Sciatic nerve (tissue), 2 donors: ENCODE measurements around the gene PACC1. TPM values are rescaled to one million over a fixed set of nuclear protein-coding genes. Genes with fewer than 3 reads are reported as not detected.

ENCODE experiments used
- ATAC-seq: fragments of 200-7000 bp; cut with Tn5 transposase; one replicate; pipeline ENCODE4 v1.9.1; 2020; ENCODE audit warnings: mild to moderate bottlenecking, moderate library complexity
- DNase-seq: peaks from one replicate; pipeline ENCODE4 v3.0.0-alpha.2; 2020; ENCODE audit warnings: low spot score
- intact Hi-C: fragments of 100-400 bp; cut with DNase I; formaldehyde crosslinking; loops from one replicate; pipeline ENCODE4 v1.14.2; 2022
- total RNA-seq: library from RNA; stranded (reverse); fragmentation: NEBNext Ultra II Directional; extraction: Animal tissue kit (Norgen Biotek cat#: 25700); gene quantifications from one replicate; pipeline ENCODE4 v1.2.1, GENCODE V29; 2021
- donor health status: DM: no; HTN: no; CAD: no.
- donor health status: DM: no; HTN: no; CAD: no.

PACC1 gene
- total RNA-seq, 1 donor from 2014 or later = 6.7 TPM

- DNase-seq (no peak), ATAC-seq (no peak)
- intact Hi-C loops = no loop called here
These were observed 31.6 kb upstream of the PACC1 start for GRCh38 chr1:212446333-212446732.

- DNase-seq (no peak), ATAC-seq (no peak)
- intact Hi-C loops = no loop called here
These were observed 27.7 kb upstream of the PACC1 start for GRCh38 chr1:212442408-212442807.

GRCh38 chr1:212440419-212440818 is 25.7 kb upstream of the PACC1 start:
- DNase-seq (no peak), ATAC-seq (no peak)
- intact Hi-C loops = no loop called here

GRCh38 chr1:212438831-212439237 is 24.1 kb upstream of the PACC1 start:
- DNase-seq = no peak
- no peak for ATAC-seq
- intact Hi-C loops = no loop called here

- intact Hi-C loops = no loop called here
- DNase-seq = no peak
- ATAC-seq = no peak
These were observed 22.6 kb upstream of the PACC1 start for GRCh38 chr1:212437179-212437798.

- intact Hi-C loops = no loop called here
- DNase-seq (no peak), ATAC-seq (no peak)
These were observed 20.3 kb upstream of the PACC1 start for GRCh38 chr1:212434992-212435391.

- intact Hi-C loops = no loop called here
- ATAC-seq = peak; percentile 2
- DNase-seq = no peak
These were observed 19.1 kb upstream of the PACC1 start for GRCh38 chr1:212433577-212434462.

GRCh38 chr1:212432661-212433576 is 18.2 kb upstream of the PACC1 start, which contains the start of gene NENF:
NENF (plus strand) TSS chr1:212432920; CDS start chr1:212432944, 24 bp downstream.
- intact Hi-C loops = no loop called here
- DNase-seq (peak; percentile 91), ATAC-seq (peak; percentile 99)

GRCh38 chr1:212432272-212432660 is 17.6 kb upstream of the PACC1 start:
- ATAC-seq (no peak), DNase-seq (no peak)
- intact Hi-C loops = no loop called here

- ATAC-seq = no peak
- DNase-seq = no peak
- intact Hi-C loops = no loop called here
These were observed 17.0 kb upstream of the PACC1 start for GRCh38 chr1:212431644-212432043.

- intact Hi-C loops = no loop called here
- DNase-seq (no peak), ATAC-seq (no peak)
These were observed 16.3 kb upstream of the PACC1 start for GRCh38 chr1:212430955-212431394.

- no peak for DNase-seq
- intact Hi-C loops = no loop called here
- ATAC-seq = no peak
These were observed 15.7 kb upstream of the PACC1 start for GRCh38 chr1:212430416-212430815.

GRCh38 chr1:212428496-212428895 is 13.8 kb upstream of the PACC1 start:
- intact Hi-C loops = no loop called here
- ATAC-seq = no peak
- no peak for DNase-seq

GRCh38 chr1:212423879-212424278 is 9.2 kb upstream of the PACC1 start:
- intact Hi-C loops = no loop called here
- ATAC-seq (no peak), DNase-seq (no peak)

- ATAC-seq = no peak
- no peak for DNase-seq
- intact Hi-C loops = no loop called here
These were observed 6.5 kb upstream of the PACC1 start for GRCh38 chr1:212421165-212421564.

GRCh38 chr1:212415107-212415841 is 588 bp upstream of the PACC1 start:
- no peak for DNase-seq
- ATAC-seq = peak; percentile 14
- intact Hi-C loops = no loop called here

- intact Hi-C loops = no loop called here
- ATAC-seq (peak; percentile 41), DNase-seq (no peak)
These were observed 771 bp downstream of the PACC1 start for GRCh38 chr1:212413902-212414327.

GRCh38 chr1:212412374-212412773 is 2.3 kb downstream of the PACC1 start:
- intact Hi-C loops = no loop called here
- DNase-seq (no peak), ATAC-seq (no peak)
